Adrenal gland (tissue), 12 donors: ENCODE measurements around the gene KLHL22. TPM values are rescaled to one million over a fixed set of nuclear protein-coding genes. Genes with fewer than 3 reads are reported as not detected.
A peak's percentile ranks its signal among the peaks of the same experiment; 100 is the strongest.
"Not testable (repeated sequence)": the region's sequence is repeated elsewhere in the genome, so short reads cannot be mapped to it uniquely, and the experiment has no call there.

Experiments used
- DNase-seq, 7 donors: peaks; one replicate each; pipeline ENCODE4 v3.0.0-alpha.2; 2019 to 2020
- H3K27ac ChIP-seq, 5 donors: fragments of 200-600 bp; sonication (generic) in 4 of 5; 1 replicate in 3 of 5; 2 replicates in 2 of 5; pipeline versions ENCODE4 v1.5.1 to v1.8.0; 2016 to 2020; ENCODE audit warnings: mild to moderate bottlenecking in 1 of 5
- H3K27me3 ChIP-seq: fragments of 200-600 bp; 2 replicates; pipeline ENCODE4 v1.8.0; 2021
- H3K36me3 ChIP-seq, 2 donors: fragments of 200-600 bp; replicated peaks in 1 of 2; 1 replicate in 1 of 2; 2 replicates in 1 of 2; pipeline versions ENCODE4 v1.5.1 to v1.8.0; 2018 to 2022
- H3K4me1 ChIP-seq, 2 donors: fragments of 200-600 bp; replicated peaks in 1 of 2; 1 replicate in 1 of 2; 2 replicates in 1 of 2; pipeline versions ENCODE4 v1.5.1 to v1.8.0; 2018 to 2021
- H3K4me3 ChIP-seq, 4 donors: fragments of 200-600 bp; sonication (generic) in 3 of 4; one replicate each; pipeline ENCODE4 v1.5.1; 2016 to 2018
- H3K9me3 ChIP-seq, 3 donors: fragments of 200-600 bp; sonication (generic) in 1 of 3; replicated peaks in 1 of 3; 1 replicate in 2 of 3; 2 replicates in 1 of 3; pipeline versions ENCODE4 v1.5.1 to v1.8.0; 2016 to 2021
- POLR2A ChIP-seq, 2 donors: fragments of 450-650 bp; IDR thresholded peaks; one replicate each; pipeline ENCODE4 v1.6.1; 2017; ENCODE audit warnings: antibody characterized with exemption in 2 of 2, mild to moderate bottlenecking in 2 of 2, moderate library complexity in 1 of 2
- WGBS, 4 donors: extraction: QIAGEN DNeasy Blood & Tissue Kit in 2 of 4; methylation state at CpG; one replicate each; pipeline versions ENCODE4 v1.1.5 to v1.1.7; 2013 to 2017; 5-methylcytosine and 5-hydroxymethylcytosine counted together
- intact Hi-C, 2 donors: fragments of 100-400 bp; cut with DNase I; formaldehyde crosslinking; loops; one replicate each; pipeline versions ENCODE4 v1.14.1 to v1.15.0; 2022 to 2023
- polyA plus RNA-seq, 3 donors: library from polyadenylated mRNA; stranded (reverse); fragments of 200-250 nt in 2 of 3; fragments of 350-450 nt in 1 of 3; fragmentation: Illumina TruSeq in 1 of 3; extraction: RNeasy Lipid Tissue Mini Kit (QIAGEN cat#74804) in 1 of 3; gene quantifications; one replicate each; pipeline ENCODE4 v1.2.3, GENCODE V29; 2013 to 2014
- total RNA-seq, 9 donors: library from RNA; depleted of rRNA in 4 of 9; stranded (reverse); fragments of >200 nt in 4 of 9; fragments of 120-200 nt in 1 of 9; fragmentation: NEBNext Ultra II Directional in 1 of 9; extraction: Animal tissue kit (Norgen Biotek cat#: 25700) in 1 of 9; gene quantifications; one replicate each; pipeline versions ENCODE4 v1.1.0 to v1.2.4, GENCODE V29; 2013 to 2023
- TF ChIP-seq, protein P1 (sequence below), 6 experiments: fragments of 450-650 bp in 4 of 6; fragments of 200-600 bp in 2 of 6; sonication (generic) in 1 of 6; IDR thresholded peaks; 1 replicate in 5 of 6; 2 replicates in 1 of 6; pipeline versions ENCODE4 v1.5.1 to v1.8.0; 2016 to 2021; ENCODE audit warnings: antibody characterized with exemption in 6 of 6, mild to moderate bottlenecking in 2 of 6, moderate library complexity in 1 of 6
- donor health status: healthy with polysubstance abuse.
- donor health status: Bipolar disorder and iron deficiency.
- donor health status: DM: yes; HTN: yes; CAD: no.
- donor health status: DM: no; HTN: no; CAD: no.
- donor health status: DM: no; HTN: no; CAD: no.
- donor health status: DM: yes; HTN: yes; CAD: no.

The KLHL22 gene
- total and polyA plus RNA-seq, 12 donors = 15.3 to 38.8 (median 27.6) TPM

DNA sequence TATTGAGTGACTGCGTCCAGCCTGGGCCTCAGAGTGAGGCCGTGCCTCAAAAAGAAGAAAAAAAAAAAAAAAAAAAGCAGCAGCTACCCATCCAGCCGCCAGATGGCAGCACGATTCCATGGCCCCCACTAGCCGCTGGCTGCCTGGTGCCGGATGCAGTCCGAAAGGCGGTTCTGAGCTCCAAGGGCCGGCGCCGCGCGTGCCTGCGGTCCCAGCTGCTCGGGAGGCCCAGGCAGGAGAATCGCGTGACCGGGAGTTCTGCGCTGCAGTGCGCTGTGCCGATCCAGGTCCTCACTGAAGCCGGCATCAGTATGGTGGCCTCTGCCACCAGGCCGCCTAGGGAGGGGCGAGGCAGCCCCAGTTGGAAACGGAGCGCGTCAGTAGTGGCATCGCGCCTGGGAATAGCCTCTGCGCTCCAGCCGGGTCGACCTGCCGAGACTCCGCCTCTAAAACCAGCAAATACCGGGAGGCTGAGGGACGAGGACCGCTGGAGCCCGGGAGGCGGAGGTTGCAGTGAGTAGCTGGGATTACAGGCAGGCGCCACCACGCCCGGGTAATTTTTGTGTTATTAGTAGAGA is 77.3 kb downstream of the KLHL22 start:
- DNase-seq = peak; percentile 80 to 90 (median 84)
- peak overlapping the region in 1 of 5 donors; percentile 59 for H3K27ac ChIP-seq
- intact Hi-C loops = loop anchor here (2.0 to 5.0 kb wide), 2 partner anchors 37 to 39 kb away; no protein-coding TSS in a partner anchor
- peak overlapping the region in 2 of 4 donors; percentile 30 to 44 for H3K4me3 ChIP-seq
- H3K27me3 ChIP-seq = no peaks in the 10 kb centered on the region
- no peaks in the 10 kb centered on the region for H3K9me3 ChIP-seq
- TF ChIP-seq, protein P1, sequence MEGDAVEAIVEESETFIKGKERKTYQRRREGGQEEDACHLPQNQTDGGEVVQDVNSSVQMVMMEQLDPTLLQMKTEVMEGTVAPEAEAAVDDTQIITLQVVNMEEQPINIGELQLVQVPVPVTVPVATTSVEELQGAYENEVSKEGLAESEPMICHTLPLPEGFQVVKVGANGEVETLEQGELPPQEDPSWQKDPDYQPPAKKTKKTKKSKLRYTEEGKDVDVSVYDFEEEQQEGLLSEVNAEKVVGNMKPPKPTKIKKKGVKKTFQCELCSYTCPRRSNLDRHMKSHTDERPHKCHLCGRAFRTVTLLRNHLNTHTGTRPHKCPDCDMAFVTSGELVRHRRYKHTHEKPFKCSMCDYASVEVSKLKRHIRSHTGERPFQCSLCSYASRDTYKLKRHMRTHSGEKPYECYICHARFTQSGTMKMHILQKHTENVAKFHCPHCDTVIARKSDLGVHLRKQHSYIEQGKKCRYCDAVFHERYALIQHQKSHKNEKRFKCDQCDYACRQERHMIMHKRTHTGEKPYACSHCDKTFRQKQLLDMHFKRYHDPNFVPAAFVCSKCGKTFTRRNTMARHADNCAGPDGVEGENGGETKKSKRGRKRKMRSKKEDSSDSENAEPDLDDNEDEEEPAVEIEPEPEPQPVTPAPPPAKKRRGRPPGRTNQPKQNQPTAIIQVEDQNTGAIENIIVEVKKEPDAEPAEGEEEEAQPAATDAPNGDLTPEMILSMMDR (IDR thresholded peaks at IDR 0.05) = peak; percentile 81 to 94 (median 90)
- TF ChIP-seq POLR2A (IDR thresholded peaks at IDR 0.05) = no peak
- WGBS, 4 donors = 13 to 16% (median 15%) methylated on average over 18 to 42 of the region's 42 CpGs
- no peaks in the 10 kb centered on the region for H3K36me3 ChIP-seq
- H3K4me1 ChIP-seq = peaks cover 0 to 3% of the 10 kb centered on the region in 2 donors

DNA sequence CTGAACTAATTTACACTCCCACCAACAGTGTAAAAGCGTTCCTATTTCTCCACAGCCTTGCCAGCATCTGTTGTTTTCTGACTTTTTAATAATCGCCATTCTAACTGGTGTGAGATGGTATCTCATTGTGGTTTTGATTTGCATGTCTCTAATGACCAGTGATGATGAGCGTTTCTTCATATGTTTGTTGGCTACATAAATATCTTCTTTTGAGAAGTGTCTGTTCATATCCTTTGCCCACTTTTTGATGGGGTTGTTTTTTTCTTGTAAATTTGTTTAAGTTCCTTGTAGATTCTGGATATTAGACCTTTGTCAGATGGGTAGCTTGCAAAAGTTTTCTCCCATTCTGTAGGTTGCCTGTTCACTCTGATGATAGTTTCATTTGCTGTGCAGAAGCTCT is 79.9 kb downstream of the KLHL22 start:
- DNase-seq, H3K4me1 ChIP-seq, H3K36me3 ChIP-seq, H3K9me3 ChIP-seq, H3K27ac ChIP-seq, H3K27me3 ChIP-seq, H3K4me3 ChIP-seq: not testable (repeated sequence)
- intact Hi-C loops = loop anchor here in 1 of 2 donors (5.0 kb wide), 1 partner anchor 42 kb away; no protein-coding TSS in a partner anchor
- 72 to 83% (median 77%) methylated on average over 3 of the region's 3 CpGs for WGBS, 4 donors

DNA sequence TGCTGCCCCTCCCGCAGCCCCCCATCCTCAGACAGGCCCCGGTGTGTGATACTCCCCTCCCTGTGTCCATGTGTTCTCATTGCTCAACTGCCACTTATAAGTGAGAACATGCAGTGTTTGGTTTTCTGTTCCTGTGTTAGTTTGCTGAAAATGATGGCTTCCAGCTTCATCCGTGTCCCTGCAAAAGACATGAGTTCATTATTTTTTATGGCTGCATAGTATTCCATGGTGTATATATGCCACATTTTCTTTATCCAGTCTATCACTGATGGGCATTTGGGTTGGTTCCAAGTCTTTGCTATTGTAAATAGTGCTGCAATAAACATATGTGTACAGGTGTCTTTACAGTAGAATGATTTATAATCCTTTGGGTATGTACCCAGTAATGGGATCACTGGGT is 80.4 kb downstream of the KLHL22 start:
- not testable (repeated sequence) for H3K4me3 ChIP-seq, H3K27me3 ChIP-seq, DNase-seq, H3K9me3 ChIP-seq, H3K27ac ChIP-seq, H3K4me1 ChIP-seq, H3K36me3 ChIP-seq
- intact Hi-C loops = loop anchor here in 1 of 2 donors (5.0 kb wide), 1 partner anchor 42 kb away; no protein-coding TSS in a partner anchor
- WGBS, 4 donors = 76 to 79% (median 78%) methylated on average over 3 of the region's 3 CpGs

DNA sequence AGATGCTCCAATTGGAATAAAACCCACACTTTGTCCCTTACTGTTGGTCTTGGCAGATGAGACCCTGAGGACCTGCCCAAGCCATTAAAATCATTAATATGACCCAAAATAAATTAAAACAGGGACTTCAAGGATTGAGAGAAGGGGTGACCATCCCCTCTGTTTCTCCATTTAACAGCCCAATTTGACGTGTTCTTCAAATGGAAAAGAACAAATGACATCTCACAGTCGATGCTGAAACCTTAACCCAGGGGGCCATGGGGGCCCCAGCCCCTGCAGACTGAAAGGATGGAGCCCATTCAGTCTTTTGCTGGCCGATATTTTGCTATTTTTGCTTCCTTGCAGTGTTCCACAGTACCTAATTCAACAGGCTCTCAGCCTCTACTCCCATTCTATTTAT is 81.1 kb downstream of the KLHL22 start:
- TF ChIP-seq POLR2A (IDR thresholded peaks at IDR 0.05) = no peak
- TF ChIP-seq, protein P1 (IDR thresholded peaks at IDR 0.05) = no peak
- peaks cover 0 to 3% of the 10 kb centered on the region in 2 donors for H3K4me1 ChIP-seq
- DNase-seq = no peak
- H3K27ac ChIP-seq = no peak overlapping the region
- intact Hi-C loops = no loop called here
- no peaks in the 10 kb centered on the region for H3K9me3 ChIP-seq
- H3K27me3 ChIP-seq = no peaks in the 10 kb centered on the region
- no peak overlapping the region for H3K4me3 ChIP-seq
- 47 to 72% (median 55%) methylated on average over 3 of the region's 3 CpGs for WGBS, 4 donors
- no peaks in the 10 kb centered on the region for H3K36me3 ChIP-seq

DNA sequence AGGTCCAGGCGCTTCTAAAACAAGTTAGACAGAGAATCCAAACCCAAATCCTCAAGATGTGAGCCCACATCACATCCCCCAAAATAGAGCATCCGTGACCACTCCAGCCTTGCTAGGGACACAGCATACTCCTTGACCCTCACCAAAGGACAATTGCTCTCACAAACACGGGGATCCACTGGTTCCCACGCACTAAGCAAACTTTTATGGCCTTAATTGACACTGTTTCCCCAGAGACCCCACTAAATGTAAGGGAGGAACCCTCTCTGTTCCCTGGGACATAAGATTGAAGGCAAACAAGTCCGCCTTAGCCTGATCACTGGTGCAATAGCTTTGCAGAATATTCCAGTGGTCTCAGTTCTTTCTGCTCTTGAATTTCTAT is 81.5 kb downstream of the KLHL22 start:
- intact Hi-C loops = no loop called here
- no peak for DNase-seq
- WGBS, 4 donors = 77 to 85% (median 80%) methylated on average over 5 of the region's 5 CpGs
- TF ChIP-seq, protein P1 (IDR thresholded peaks at IDR 0.05) = no peak
- TF ChIP-seq POLR2A (IDR thresholded peaks at IDR 0.05) = no peak
- no peaks in the 10 kb centered on the region for H3K27me3 ChIP-seq
- no peak overlapping the region for H3K4me3 ChIP-seq
- H3K4me1 ChIP-seq = peaks cover 0 to 3% of the 10 kb centered on the region in 2 donors
- no peaks in the 10 kb centered on the region for H3K9me3 ChIP-seq
- H3K27ac ChIP-seq = no peak overlapping the region
- H3K36me3 ChIP-seq = no peaks in the 10 kb centered on the region
